HG03354 (cell line): ENCODE data around the gene FAM110C.
"Not testable (repeated sequence)": the region's sequence is repeated elsewhere in the genome, so short reads cannot be mapped to it uniquely, and the experiment has no call there.

Source experiments
- ATAC-seq: cut with Tn5 transposase; IDR thresholded peaks from one replicate; pipeline ENCODE4 v1.9.1; 2021; ENCODE audit warnings: mild to moderate bottlenecking; ENCODE audit not compliant: unreplicated experiment, poor library complexity, severe bottlenecking

Gene FAM110C, protein sequence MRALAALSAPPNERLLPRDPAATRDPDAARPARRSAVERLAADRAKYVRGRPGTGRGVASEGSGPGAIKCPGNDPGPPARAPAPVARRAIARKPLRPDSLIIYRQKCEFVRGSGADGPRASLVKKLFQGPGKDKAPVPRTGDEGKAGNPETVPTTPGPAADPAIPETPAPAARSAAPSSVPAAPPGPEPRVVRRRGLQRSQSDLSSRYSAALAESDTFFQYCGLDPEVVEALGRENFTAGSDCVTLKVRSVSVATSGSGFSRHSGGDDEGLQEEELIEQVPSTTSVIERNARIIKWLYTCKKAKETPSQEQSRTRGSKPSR

DNA sequence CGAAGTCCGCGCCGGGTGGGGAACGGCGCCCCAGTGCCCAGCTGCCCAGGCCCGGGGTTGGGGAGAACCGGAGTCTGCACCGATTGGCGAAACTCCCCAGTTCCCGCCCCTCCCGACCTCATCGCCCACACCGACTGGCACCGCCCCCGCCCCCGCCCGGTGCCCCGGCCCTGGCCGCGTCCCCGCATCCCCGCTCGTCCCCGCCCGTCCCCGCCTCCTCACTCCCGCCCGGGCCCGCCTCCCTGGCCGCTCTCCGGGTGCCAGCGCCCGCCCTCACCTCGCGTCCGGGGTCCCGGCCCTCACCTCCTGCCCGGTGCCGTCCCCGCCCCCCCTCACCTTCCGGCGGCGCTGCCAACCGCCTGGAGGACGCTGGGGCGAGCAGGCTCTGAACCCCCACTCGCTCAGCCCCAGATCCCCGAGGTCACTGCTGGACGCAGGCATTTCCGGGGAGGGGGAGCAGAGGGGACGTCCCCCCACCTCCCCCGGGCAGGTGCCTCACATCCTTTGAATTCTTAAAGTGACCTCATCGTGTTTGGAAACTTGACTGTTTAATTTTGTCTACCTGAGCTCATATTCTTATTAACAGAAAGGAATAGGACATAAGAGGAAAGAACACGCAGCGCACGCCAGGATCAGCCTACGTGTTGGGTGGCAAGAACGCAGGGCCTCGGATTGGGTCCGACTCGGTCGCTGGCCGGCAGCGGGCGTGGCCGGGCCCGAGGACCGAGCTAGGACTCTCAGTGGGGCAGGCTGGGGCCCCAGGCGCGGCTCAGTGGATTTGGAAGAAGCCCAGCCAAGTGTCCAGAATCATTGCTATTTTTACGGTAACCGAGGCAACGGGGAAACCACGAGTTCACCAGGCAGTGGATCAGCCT, at the start of gene FAM110C:
Gene FAM110C (minus strand): TSS at position 35 of the 875 bp plus-strand sequence. CDS start 120 bp downstream, outside the sequence.
- ATAC-seq = peak; percentile 35

DNA sequence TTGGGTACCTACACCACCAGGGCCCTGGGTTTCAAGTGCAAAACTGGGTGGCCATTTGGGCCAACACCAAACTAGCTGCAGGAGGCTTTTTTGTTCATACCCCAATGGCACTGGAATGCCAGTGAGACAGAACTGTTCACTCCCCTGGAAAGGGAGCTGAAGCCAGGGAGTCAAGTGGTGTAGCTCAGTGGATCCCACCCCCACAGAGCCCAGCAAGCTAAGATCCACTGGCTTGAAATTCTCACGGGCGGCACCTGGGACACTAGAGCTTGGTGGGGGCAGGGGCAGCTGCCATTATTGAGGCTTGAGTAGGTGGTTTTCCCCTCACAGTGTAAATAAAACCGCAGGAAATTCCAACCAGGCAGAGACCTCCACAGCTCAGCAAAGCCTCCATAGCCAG, 46.0 kb upstream of the FAM110C start:
- ATAC-seq = no peak

DNA sequence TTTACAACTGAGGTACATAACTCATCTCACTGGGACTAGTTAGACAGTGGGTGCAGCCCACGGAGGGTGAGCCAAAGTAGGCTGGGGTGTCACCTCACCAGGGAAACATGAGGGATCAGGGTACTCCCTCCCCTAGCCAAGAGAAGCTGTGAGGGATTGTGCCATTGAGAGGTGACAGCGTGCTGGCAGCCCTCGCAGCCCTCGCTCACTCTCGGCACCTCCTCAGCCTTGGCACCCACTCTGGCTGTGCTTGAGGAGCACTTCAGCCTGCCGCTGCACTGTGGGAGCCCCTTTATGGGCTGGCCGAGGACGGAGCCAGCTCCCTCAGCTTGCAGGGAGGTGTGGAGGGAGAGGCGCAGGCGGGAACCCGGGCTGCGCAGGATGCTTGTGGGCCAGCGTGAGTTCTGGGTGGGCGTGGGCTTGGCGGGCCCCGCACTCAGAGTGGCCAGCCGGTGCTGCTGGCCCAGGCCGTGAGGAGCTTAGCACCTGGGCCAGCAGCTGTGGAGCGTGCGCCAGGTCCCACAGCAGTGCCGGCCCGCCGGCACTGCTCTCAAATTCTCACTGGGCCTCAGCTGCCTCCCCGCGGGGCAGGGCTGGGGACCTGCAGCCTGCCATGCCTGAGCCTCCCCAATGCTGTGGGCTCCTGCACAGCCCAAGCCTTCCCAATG, 44.5 kb upstream of the FAM110C start:
- ATAC-seq = no peak

DNA sequence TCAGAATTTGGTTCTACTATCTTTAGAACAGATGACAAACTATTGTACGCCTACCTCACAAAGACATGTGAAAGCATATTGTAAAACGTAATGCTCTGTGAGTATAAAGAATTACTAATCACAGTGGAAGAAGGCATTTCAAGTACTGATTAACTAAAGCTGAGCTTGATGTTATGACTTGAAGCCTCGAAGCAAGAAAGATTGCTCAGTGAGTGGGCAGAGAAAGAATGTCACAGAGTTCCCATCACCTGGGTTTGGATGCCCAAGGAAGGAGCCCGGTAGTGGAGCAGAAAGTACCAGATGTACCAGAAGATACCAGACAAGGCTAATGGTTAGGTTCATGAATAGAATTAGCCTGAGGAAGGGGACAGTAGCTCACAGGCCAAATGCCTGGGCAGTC, 39.5 kb upstream of the FAM110C start:
- no peak for ATAC-seq

DNA sequence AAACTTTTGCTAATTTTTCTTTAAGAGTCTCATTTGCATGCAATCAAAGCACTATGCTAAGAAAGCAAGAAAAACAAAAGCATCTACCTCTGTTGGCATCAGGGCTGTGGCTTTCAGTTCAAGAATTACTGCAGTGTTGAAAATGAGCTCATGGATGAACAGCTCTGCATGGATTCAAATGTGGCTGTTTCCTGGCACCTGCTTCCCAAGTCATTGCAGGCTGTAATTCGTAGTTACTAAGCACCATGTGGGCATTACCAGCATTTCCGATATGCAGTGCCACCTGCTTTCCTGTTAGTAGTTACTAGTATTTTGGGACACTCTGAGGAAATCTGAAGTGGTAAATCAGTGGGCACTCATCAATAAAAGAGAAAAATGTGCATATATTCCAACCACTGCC, 37.8 kb upstream of the FAM110C start:
- no peak for ATAC-seq

DNA sequence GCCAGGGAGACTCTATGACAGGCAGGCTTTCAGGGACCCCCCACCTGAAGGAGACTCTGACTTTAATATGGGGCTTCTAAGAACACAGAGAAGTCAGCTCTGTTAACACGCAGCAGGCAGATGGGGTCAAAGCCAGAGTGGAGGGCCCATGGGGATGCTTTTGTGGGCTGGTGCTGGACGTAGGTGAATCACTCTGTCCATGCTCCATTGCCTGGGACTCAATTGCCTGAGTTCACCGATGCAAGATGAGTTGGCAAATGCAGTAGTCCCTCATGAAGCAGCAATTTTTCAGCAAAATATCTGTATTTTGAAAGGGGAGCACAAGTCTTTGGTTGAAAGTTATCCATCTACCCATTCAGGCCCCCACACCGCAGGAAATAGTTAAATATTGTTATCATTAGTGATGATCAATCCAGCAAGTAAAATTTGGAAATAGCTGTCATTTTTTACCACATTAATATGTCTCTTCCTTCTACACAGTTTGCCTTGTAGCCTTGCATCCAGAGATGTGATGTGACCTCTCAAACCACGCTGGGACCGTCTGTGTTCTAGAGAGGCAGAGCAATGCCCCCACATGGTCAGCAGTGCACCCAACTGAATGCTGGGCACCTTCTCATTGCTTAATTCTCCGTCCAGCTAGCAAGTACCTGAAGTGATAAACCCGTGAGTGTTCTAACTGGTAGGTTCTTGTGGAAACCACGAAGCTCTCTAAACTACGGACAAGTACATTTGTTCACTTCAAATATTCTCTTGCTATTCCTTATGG, 34.8 kb upstream of the FAM110C start:
- ATAC-seq = no peak

DNA sequence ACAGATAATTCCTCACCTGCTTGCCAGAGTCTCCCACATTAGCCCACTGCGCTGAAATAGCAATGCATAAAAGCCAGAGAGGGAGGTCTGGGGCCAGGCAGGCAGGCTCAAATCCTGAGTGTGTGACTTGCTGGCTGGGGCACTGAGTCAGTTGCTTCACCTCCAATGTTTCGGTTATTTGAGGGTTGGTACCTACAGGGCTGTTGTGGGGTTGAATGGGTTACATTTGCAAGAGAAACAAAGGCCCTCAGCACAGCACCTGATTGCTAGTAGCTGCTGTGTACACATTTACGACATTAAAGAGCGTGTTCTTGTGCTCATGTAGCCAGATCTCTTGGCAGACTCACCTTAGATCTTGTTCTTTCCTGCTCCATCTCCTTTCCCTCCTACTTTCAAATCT, 34.1 kb upstream of the FAM110C start:
- no peak for ATAC-seq

DNA sequence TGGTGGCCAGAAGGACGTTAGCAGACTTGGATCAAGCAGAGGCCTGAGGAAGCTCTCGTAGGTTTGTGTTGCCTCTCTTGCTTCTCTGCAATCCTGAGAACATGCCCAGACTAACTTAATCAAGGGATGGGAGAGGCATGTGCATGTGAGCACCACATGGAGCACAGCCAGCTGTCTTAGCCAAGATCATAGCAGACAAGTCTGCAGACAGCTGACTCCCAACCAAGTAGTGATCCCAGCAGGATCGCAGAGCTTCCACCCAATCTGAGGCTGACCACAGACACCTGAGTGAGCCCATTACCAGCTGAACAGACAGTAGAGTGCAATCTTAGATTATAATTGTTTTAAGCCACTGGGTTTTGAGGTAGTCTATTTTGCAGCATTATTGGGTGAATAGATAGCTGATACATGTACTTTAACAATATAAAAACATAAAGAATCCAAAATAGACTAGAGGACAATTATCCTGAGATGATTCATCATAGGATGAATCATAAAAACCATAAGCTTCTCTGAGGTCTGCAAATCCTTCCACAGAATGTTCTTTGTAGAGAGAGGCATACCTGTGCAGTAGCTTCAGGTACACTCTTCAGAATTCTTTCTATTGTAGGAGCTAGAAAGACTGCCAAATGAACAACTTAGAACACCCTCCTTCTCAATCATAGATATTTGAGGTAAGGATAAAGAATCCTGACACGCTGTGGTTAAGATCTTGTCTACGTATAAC, 25.2 kb upstream of the FAM110C start:
- ATAC-seq = no peak

DNA sequence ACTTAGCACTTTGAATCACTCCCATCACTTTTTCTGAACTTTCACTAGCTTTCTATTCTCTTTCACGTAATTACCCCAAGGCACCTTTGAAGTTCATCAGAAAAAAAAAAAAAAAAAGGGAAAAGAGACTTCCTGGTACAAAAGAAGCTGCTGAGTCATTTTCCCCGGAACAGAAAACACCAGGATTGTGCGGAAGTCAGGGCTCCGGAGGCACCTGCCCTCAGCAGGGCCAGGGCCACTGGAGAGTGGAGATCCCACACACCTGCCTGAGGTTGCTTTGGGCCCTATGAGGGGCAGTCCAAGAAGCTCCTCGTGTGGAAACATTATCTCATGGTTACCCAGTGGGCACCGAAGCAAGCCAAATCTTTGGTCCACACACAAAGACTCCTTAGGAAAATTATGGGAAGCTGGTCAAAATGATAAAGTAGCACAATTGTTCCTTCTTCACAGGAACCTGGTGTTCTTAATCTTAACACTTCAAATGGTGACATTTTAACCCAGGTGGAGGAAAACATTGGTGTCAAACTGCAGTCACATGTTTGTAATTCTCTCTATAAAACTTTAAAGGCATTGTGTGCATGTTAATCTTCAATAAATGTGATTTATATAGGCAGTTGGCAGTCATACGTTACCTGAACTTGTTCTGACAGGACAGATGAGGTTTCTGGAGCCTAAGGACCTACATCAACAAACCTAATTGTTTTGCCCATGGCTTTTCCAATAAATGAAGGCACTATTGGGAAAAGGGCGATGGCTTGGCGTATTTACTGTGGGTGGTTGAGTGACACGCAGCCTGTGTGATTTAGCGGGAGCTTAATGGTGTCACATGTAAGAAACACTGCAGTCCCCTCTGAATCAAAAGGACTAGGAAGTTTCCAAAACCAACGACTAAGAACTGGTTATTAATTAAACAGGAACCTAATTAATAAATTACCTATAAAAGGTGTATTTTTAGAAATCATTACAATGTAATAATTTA, 23.4 kb upstream of the FAM110C start:
- no peak for ATAC-seq

DNA sequence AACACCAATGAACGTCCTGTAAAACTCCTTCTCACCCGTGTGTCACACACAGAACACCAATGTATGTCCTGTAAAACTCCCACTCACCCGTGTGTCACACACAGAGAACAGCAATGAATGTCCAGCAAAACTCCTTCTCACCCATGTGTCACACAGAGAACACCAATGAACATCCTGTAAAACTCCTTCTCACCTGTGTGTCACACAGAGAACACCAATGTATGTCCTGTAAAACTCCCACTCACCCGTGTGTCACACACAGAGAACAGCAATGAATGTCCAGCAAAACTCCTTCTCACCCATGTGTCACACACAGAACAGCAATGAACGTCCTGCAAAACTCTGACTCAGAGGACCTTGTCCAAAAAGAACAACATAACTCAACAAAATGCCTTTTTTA, 22.3 kb upstream of the FAM110C start:
- ATAC-seq = not testable (repeated sequence)

DNA sequence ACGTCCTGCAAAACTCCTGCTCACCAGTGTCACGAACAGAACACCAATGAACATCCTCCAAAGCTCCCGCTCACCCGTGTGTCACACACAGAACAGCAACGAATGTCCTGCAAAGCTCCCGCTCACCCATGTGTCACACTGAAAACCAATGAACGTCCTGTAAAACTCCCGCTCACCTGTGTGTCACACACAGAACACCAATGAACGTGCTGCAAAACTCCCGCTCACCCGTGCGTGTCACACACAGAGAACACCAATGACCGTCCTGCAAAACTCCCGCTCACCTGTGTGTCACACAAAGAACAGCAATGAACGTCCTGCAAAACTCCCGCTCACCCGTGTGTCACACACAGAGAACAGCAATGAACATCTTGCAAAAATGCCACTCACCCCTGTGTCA, 20.5 kb upstream of the FAM110C start:
- no peak for ATAC-seq

DNA sequence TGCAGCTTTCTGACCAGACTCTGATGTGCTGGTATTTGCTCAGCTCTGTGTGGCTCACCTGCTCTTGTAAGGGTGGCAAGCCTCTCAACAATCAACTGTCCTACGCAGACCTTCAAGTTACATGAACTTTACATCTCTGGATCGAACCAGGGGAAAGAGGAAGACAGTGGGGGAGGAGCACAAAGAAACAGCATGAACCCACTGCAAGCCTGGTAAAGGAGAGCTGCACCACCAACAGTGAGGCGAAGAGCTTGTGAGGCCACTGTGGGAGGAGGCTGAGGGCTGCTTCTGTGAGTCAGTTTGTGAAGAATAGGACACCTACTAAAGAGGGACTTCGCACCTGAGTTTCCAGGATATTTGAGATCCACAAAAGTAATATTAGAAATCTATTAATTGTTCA, 18.8 kb upstream of the FAM110C start:
- no peak for ATAC-seq

DNA sequence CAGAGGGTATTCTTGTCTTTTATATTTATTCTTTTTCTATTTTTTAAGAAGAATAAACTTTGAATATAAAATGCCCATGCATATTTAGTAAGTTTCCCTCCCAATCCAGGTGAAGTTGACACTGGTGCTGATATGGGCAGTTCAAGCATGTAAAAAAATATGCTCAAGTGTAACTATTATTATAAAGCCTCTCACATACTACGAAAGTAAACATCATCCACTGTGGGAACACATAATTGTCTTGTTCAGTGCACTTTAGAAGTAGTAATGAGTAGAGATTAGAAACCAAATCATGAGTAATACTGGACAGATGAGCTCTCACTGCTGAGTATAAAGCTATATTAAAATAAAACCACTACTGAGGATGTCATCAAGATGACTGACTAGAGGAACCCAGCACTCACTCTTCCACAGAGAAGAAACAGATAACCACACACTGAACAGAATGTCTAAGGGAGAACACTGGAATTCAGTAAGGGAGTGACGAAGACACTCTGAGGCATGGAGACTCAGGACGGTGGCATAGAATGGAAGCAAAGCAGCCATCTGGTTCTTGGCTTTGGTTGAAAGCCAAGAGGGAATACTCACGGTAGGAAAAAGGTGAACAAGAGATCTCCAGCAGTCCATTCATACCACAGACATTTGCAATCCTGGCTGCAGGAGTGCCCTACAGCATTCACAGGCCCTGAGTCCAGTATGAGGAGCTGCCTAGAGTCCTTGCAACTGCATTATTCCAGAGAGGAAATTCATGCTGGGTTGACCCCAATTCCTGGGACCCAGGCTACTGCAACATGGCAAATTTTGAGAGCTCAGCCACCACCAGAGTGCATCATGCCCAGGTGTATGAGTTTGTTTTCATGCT, 9.5 kb upstream of the FAM110C start:
- no peak for ATAC-seq

DNA sequence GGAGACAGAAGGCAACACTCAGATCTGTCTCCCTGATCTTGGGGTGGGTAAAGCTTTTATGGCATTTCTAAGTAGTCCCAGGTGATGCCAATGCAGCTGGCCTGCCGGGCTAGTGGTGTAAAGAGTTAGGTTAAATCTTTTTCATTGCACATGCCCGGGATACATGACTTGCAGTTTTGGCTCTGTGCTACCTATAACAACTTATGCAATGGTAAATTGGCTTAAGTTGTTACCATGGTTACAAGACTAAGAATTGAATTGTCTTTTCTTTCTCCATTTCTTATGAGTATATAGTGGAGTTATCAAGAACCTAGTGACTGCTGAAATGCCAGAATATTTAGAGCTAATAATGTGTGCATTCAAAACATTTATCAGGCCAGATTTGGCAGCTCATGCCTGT, 5.3 kb upstream of the FAM110C start:
- ATAC-seq = no peak

DNA sequence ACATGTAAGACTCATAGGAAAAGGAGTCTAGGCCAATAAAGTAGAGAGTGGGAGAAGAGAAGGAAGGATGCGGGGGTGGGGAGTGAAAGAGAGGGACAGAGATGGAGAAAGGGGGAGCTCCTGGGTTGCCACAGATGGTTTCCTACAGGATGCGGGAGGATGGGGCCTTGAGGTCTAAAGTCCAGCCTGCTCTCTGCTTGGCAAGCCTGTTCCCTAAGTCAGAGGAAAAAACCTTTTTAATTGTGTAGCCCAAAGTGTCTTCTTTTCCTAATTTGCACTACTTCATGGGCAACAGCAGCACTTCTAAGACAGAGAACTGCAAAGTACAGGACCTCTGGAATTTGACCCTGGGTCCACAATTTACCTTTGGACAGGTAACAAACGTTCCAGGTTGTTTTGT, 1.4 kb upstream of the FAM110C start:
- no peak for ATAC-seq

DNA sequence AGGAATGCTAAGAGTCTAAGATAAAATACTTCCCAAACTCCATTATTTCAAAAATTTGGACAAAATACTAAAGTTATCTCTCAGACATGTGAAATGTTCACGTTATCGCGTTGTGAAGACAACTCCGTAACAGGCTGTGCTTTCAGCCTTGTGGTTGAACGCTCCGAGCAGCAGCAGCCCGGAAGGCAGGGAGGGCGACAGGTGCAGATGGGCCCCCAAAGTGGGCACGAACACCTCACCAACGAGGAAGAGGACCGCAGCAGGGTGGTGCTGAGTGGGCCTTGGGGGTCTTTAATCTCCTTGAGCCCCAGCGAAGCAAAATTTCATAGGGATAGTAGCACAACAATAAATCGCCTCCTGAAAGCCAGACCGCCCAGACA, 1.0 kb upstream of the FAM110C start:
- ATAC-seq = no peak

DNA sequence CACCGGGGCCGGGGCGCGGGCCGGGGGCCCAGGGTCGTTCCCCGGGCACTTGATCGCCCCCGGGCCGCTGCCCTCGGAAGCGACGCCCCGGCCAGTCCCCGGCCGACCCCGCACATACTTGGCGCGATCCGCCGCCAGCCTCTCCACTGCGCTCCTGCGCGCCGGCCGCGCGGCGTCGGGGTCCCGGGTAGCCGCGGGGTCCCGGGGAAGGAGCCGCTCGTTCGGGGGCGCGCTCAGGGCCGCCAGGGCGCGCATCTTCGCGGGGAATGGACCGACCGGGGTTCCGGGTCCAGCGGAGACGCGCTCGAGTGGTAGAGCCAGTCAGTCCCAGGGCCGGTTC, 204 bp downstream of the FAM110C start:
- peak; percentile 33 for ATAC-seq
